Common myeloid progenitor, CD34-positive (primary cell): Measurements from ENCODE around the gene TMA7B.

Experiments
- CTCF ChIA-PET: fragments of 350-600 bp; sonication (Branson Sonifier 250); formaldehyde crosslinking; loops from one replicate; lab custom pipeline; 2021; ENCODE audit warnings: antibody characterized with exemption; lab: Charles Lee
- POLR2A ChIA-PET: fragments of 350-600 bp; sonication (Branson Sonifier 250); formaldehyde crosslinking; loops from one replicate; lab custom pipeline; 2021; ENCODE audit warnings: antibody characterized with exemption; lab: Charles Lee
- DNase-seq, 3 donors: peaks; one replicate each; pipeline versions ENCODE4 v3.0.0 to v3.0.0-alpha.2; 2013
- H3K27ac ChIP-seq, 2 experiments: 1 replicate in 1 of 2; 2 replicates in 1 of 2; pipeline ENCODE4 v1.7.0; 2013; ENCODE audit warnings: inconsistent platforms in 2 of 2, low read length in 2 of 2, mild to moderate bottlenecking in 2 of 2, low read depth in 1 of 2, moderate library complexity in 1 of 2; ENCODE audit not compliant: severe bottlenecking in 2 of 2, insufficient read depth in 1 of 2, poor library complexity in 1 of 2
- H3K27me3 ChIP-seq, 5 experiments: replicated peaks in 2 of 5; 1 replicate in 3 of 5; 2 replicates in 2 of 5; pipeline versions ENCODE4 v1.6.1 to v1.7.0; 2013; ENCODE audit warnings: low read length in 4 of 5, mild to moderate bottlenecking in 2 of 5, moderate library complexity in 2 of 5, inconsistent platforms in 1 of 5; ENCODE audit not compliant: insufficient read depth in 5 of 5, control insufficient read depth in 4 of 5
- H3K36me3 ChIP-seq, 4 experiments: 1 replicate in 2 of 4; 2 replicates in 2 of 4; pipeline versions ENCODE4 v1.6.1 to v1.7.0; 2013; ENCODE audit warnings: low read length in 3 of 4, control low read depth in 1 of 4, mild to moderate bottlenecking in 1 of 4; ENCODE audit not compliant: control insufficient read depth in 4 of 4, insufficient read depth in 4 of 4
- H3K4me1 ChIP-seq, 4 experiments: 1 replicate in 3 of 4; 2 replicates in 1 of 4; pipeline versions ENCODE4 v1.6.1 to v1.7.1; 2013; ENCODE audit warnings: low read length in 3 of 4, mild to moderate bottlenecking in 3 of 4, control low read depth in 1 of 4, inconsistent platforms in 1 of 4, moderate library complexity in 1 of 4; ENCODE audit not compliant: control insufficient read depth in 4 of 4, insufficient read depth in 4 of 4; ENCODE audit errors: control extremely low read depth in 1 of 4
- H3K4me3 ChIP-seq, 7 experiments: 1 replicate in 4 of 7; 2 replicates in 3 of 7; pipeline versions ENCODE4 v1.5.1 to v1.7.0; 2013; ENCODE audit warnings: mild to moderate bottlenecking in 7 of 7, low read length in 6 of 7, moderate library complexity in 6 of 7, inconsistent platforms in 2 of 7, low read depth in 2 of 7, control low read depth in 1 of 7; ENCODE audit not compliant: insufficient read depth in 4 of 7, control insufficient read depth in 1 of 7; ENCODE audit errors: extremely low read depth in 1 of 7
- H3K9me3 ChIP-seq, 5 experiments: 1 replicate in 4 of 5; 2 replicates in 1 of 5; pipeline versions ENCODE4 v1.6.1 to v1.7.1; 2013; ENCODE audit warnings: low read length in 4 of 5, mild to moderate bottlenecking in 2 of 5, inconsistent platforms in 1 of 5, low read depth in 1 of 5, moderate library complexity in 1 of 5; ENCODE audit not compliant: control insufficient read depth in 4 of 5, insufficient read depth in 2 of 5; ENCODE audit errors: control extremely low read depth in 1 of 5
- WGBS: methylation state at CpG from one replicate; pipeline ENCODE4 v1.1.5; 2013; ENCODE audit not compliant: insufficient coverage; 5-methylcytosine and 5-hydroxymethylcytosine counted together

Gene TMA7B

DNA sequence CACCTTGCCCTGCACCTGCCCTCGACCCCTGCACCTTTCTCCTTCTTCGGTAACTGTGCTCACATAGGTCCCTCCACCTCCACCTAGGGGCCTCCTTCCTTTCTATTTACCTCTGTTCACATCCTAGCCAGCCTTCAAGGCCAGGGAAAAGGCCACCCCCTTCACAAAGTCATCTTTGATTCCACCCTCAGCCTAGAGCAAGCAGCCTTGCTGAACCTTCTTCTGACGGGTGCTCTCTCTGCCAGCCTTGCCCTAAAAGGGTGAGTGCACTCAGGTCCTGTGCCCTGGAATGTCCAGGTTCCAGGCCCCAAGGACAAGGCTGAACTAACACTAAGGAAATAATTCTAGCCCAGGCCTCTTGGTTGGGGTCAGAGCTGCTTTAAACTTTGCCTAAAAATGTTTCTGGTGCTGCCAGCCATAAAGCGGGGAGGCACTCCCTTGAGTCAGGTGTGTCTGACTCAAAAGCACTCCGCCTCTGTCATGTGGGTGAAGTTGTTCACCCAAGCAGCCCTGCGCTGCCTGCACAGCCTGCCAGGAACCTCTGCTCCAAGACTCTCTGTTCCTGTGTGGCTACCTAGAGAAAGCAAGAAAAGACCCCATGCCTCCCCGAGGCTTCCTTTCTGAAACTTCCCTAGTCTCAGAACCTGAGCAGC, 25.3 kb downstream of the TMA7B start:
- DNase-seq = no peak
- Histone ChIP-seq H3K36me3 (no peaks in the 10 kb centered on the region), H3K27me3 (peaks cover 0 to 53% (median 14%) of the 10 kb centered on the region in 5 experiments), H3K9me3 (no peaks in the 10 kb centered on the region), H3K4me3 (no peak overlapping the region), H3K4me1 (no peaks in the 10 kb centered on the region), H3K27ac (no peak overlapping the region)
- POLR2A ChIA-PET = no interaction called here
- 89% methylated on average over 7 of the region's 7 CpGs for WGBS
- CTCF ChIA-PET = no interaction called here

DNA sequence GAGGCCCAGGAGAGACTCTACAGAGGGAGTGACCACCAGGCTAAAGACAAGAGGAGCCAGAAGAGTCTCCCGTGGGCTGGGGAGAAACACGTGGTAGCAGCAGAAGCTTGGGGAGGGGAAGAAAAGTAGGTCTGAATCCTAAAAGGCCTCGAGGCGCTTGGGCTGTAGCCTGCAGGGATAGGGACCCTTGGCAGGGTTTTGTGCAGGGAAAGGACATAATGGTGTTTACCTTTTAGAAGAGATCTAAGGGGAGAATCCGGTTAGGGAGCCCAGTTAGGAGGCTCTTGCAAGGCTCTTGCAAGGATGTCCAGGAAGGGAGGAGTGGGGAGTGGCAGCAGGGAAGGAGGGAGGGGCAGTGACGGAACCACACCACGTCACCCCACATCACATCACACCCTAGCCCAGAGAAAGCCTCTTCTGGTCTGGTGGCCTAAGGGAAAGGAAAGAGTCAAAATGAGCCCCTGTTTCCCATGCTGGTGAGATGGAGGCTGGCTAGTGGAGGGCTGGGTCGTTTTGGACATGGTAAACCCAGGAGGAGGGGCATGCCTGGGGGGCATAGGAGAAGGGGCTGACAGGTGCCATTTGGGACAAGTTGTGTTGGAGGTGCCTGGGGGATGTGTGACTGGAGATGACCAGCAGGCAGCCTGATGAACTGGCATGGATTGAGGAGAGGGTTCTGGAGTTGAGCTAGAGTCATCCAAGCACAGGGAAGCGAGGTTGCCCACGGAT, 28.4 kb downstream of the TMA7B start:
- ChIA-PET POLR2A (no interaction called here), CTCF (interaction anchor here (1.3 kb wide), 1 partner anchor 35 kb away, joined by 5 read pairs; no protein-coding TSS in a partner anchor)
- Histone ChIP-seq H3K4me3 (no peak overlapping the region), H3K36me3 (no peaks in the 10 kb centered on the region), H3K27me3 (peaks cover 0 to 58% (median 23%) of the 10 kb centered on the region in 5 experiments), H3K4me1 (no peaks in the 10 kb centered on the region), H3K9me3 (no peaks in the 10 kb centered on the region), H3K27ac (no peak overlapping the region)
- 87% methylated on average over 7 of the region's 10 CpGs for WGBS
- DNase-seq = no peak

- Histone ChIP-seq H3K27me3 (peaks cover 0 to 65% (median 24%) of the 10 kb centered on the region in 5 experiments), H3K4me3 (no peak overlapping the region), H3K4me1 (peaks cover 0 to 11% (median 9%) of the 10 kb centered on the region in 4 experiments), H3K9me3 (no peaks in the 10 kb centered on the region), H3K36me3 (no peaks in the 10 kb centered on the region), H3K27ac (no peak overlapping the region)
- POLR2A ChIA-PET = no interaction called here
- CTCF ChIA-PET = interaction anchor here (1.3 kb wide), 1 partner anchor 34 kb away, joined by 5 read pairs; no protein-coding TSS in a partner anchor
- no peak for DNase-seq
- WGBS = 78% methylated on average over 5 of the region's 7 CpGs
Measured at GRCh38 chr22:39989633-39990032, 29.4 kb downstream of the TMA7B start.

DNA sequence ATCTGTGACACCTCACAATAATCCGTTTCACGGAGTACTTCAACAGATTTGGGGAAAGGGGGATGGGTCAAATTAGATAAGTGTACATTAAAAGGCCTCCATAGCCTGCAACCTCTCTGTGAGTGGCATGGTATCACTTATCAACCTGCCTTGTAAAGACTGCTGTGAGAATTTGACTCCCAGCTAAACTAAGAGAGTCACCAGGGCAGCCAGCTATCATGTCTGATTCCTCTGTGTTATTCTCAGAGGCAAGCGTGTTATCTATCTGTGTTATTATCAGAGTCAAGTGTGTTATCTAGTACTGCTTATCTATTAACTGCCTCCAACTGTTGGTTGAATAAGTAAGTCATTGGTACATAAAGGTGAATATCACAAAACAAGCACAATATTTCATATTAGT, 30.5 kb downstream of the TMA7B start:
- Histone ChIP-seq H3K4me1 (peaks cover 0 to 18% (median 12%) of the 10 kb centered on the region in 4 experiments), H3K9me3 (no peaks in the 10 kb centered on the region), H3K27me3 (peaks cover 0 to 64% (median 26%) of the 10 kb centered on the region in 5 experiments), H3K27ac (no peak overlapping the region), H3K4me3 (no peak overlapping the region), H3K36me3 (no peaks in the 10 kb centered on the region)
- DNase-seq = no peak
- CTCF ChIA-PET = interaction anchor here (1.4 to 2.0 kb wide), 2 partner anchors 15 to 34 kb away, joined by 3 to 6 read pairs; no protein-coding TSS in a partner anchor
- POLR2A ChIA-PET = interaction anchor here (0.6 kb wide), 1 partner anchor 437 kb away, joined by 5 read pairs; no protein-coding TSS in a partner anchor
- no CpG with 5 or more reads among the region's 3 CpGs for WGBS

DNA sequence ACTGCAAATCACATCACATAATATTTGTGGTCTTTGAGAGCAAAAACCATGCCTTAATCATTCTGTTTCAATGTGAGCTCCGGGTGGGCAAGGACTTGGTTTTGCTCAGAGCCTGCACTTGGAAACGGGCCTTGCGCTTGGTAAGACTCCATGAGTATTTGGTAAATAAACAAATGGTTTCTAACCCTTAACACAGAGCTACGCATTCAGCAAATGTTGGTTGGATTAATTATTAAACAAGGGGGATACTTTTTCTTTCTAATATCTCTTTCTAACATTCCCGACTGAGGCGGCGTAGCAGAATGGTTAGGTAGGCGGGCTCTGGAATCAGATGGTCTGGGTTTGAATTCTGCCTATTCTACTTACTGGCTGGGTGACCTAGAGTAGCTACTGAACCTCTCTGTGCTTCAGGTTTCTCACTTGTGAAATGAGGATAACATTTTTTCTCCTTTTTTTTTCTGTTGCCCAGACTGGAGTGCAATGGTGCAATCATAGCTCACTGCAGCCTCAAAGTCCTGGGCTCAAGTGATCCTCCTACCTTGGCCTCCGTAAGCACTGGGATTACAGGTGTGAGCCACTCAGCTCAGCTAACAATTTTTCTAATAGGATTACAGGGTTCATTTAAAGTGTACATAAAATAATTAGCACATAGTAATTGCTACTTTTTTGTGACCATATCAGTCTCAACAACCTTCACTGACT, 31.1 kb downstream of the TMA7B start:
- 100% methylated on average over 2 of the region's 9 CpGs for WGBS
- ChIA-PET POLR2A (no interaction called here), CTCF (interaction anchor here (1.4 to 2.0 kb wide), 2 partner anchors 14 to 33 kb away, joined by 3 to 6 read pairs; no protein-coding TSS in a partner anchor)
- Histone ChIP-seq H3K4me1 (peaks cover 0 to 18% (median 12%) of the 10 kb centered on the region in 4 experiments), H3K36me3 (no peaks in the 10 kb centered on the region), H3K27ac (no peak overlapping the region), H3K4me3 (no peak overlapping the region), H3K27me3 (peaks cover 0 to 66% (median 24%) of the 10 kb centered on the region in 5 experiments), H3K9me3 (no peaks in the 10 kb centered on the region)
- no peak for DNase-seq

GRCh38 chr22:39992088-39992826, 32.1 kb downstream of the TMA7B start:
- Histone ChIP-seq H3K4me3 (no peak overlapping the region), H3K9me3 (no peaks in the 10 kb centered on the region), H3K36me3 (no peaks in the 10 kb centered on the region), H3K27me3 (peaks cover 0 to 71% (median 23%) of the 10 kb centered on the region in 5 experiments), H3K4me1 (peaks cover 0 to 18% (median 12%) of the 10 kb centered on the region in 4 experiments), H3K27ac (no peak overlapping the region)
- WGBS = 96% methylated on average over 4 of the region's 5 CpGs
- CTCF ChIA-PET = interaction anchor here (1.4 to 2.0 kb wide), 3 partner anchors 13 to 32 kb away, joined by 3 to 6 read pairs (median 5); no protein-coding TSS in a partner anchor
- POLR2A ChIA-PET = no interaction called here
- DNase-seq = no peak
